ENCODE results near the gene TBC1D1.

The TBC1D1 gene

GRCh38 chr4:38184404-38184803 is 293.5 kb downstream of the TBC1D1 start:
- Histone ChIP-seq H3K9me2 (replicated peaks; ENCODE audit: control insufficient read depth, low read length) (no peaks in the 10 kb centered on the region), H4K20me1 (ENCODE audit: control insufficient read depth, insufficient read depth, low read depth, low read length) (no peaks in the 10 kb centered on the region), H3K27me3 (ENCODE audit: control insufficient read depth, low read length) (no peaks in the 10 kb centered on the region), H3K27ac (ENCODE audit: low read depth, low read length) (no peak overlapping the region), H3F3A (ENCODE audit: control insufficient read depth, insufficient read depth) (no peaks in the 10 kb centered on the region), H3K4me2 (ENCODE audit: low read length) (no peak overlapping the region), H3K4me1 (ENCODE audit: control insufficient read depth, low read length) (no peaks in the 10 kb centered on the region), H3K9me3 (ENCODE audit: control insufficient read depth, insufficient read depth, low read length) (no peaks in the 10 kb centered on the region), H3K79me2 (ENCODE audit: control insufficient read depth, low read length) (no peaks in the 10 kb centered on the region), H3K4me3 (ENCODE audit: low read length) (no peak overlapping the region), H3K36me3 (ENCODE audit: control insufficient read depth, low read length) (no peaks in the 10 kb centered on the region)
- no peak for TF ChIP-seq EZH2phosphoT487 (IDR thresholded peaks at IDR 0.05; ENCODE audit: borderline replicate concordance, low read length)
- TF ChIP-seq, protein P1, sequence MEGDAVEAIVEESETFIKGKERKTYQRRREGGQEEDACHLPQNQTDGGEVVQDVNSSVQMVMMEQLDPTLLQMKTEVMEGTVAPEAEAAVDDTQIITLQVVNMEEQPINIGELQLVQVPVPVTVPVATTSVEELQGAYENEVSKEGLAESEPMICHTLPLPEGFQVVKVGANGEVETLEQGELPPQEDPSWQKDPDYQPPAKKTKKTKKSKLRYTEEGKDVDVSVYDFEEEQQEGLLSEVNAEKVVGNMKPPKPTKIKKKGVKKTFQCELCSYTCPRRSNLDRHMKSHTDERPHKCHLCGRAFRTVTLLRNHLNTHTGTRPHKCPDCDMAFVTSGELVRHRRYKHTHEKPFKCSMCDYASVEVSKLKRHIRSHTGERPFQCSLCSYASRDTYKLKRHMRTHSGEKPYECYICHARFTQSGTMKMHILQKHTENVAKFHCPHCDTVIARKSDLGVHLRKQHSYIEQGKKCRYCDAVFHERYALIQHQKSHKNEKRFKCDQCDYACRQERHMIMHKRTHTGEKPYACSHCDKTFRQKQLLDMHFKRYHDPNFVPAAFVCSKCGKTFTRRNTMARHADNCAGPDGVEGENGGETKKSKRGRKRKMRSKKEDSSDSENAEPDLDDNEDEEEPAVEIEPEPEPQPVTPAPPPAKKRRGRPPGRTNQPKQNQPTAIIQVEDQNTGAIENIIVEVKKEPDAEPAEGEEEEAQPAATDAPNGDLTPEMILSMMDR (IDR thresholded peaks at IDR 0.05; ENCODE audit: low read depth, low read length, poor library complexity, severe bottlenecking): no peak

- H3K79me2 ChIP-seq (ENCODE audit: control insufficient read depth, low read length): no peaks in the 10 kb centered on the region
- H3K27me3 ChIP-seq (ENCODE audit: control insufficient read depth, low read length): no peaks in the 10 kb centered on the region
- no peaks in the 10 kb centered on the region for H3K36me3 ChIP-seq (ENCODE audit: control insufficient read depth, low read length)
- H3F3A ChIP-seq (ENCODE audit: control insufficient read depth, insufficient read depth): no peaks in the 10 kb centered on the region
- H3K27ac ChIP-seq (ENCODE audit: low read depth, low read length): no peak overlapping the region
- no peak for TF ChIP-seq EZH2phosphoT487 (IDR thresholded peaks at IDR 0.05; ENCODE audit: borderline replicate concordance, low read length)
- TF ChIP-seq, protein P1 (IDR thresholded peaks at IDR 0.05; ENCODE audit: low read depth, low read length, poor library complexity, severe bottlenecking): no peak
- no peaks in the 10 kb centered on the region for H4K20me1 ChIP-seq (ENCODE audit: control insufficient read depth, insufficient read depth, low read depth, low read length)
- H3K9me2 ChIP-seq (replicated peaks; ENCODE audit: control insufficient read depth, low read length): no peaks in the 10 kb centered on the region
- no peaks in the 10 kb centered on the region for H3K9me3 ChIP-seq (ENCODE audit: control insufficient read depth, insufficient read depth, low read length)
- no peak overlapping the region for H3K4me3 ChIP-seq (ENCODE audit: low read length)
- no peak overlapping the region for H3K4me2 ChIP-seq (ENCODE audit: low read length)
- H3K4me1 ChIP-seq (ENCODE audit: control insufficient read depth, low read length): no peaks in the 10 kb centered on the region
Observed at GRCh38 chr4:38185406-38186144, 294.7 kb downstream of the TBC1D1 start.

- no peaks in the 10 kb centered on the region for H3K79me2 ChIP-seq (ENCODE audit: control insufficient read depth, low read length)
- no peak overlapping the region for H3K4me3 ChIP-seq (ENCODE audit: low read length)
- H3K27me3 ChIP-seq (ENCODE audit: control insufficient read depth, low read length): peaks cover 5% of the 10 kb centered on the region
- no peaks in the 10 kb centered on the region for H3K36me3 ChIP-seq (ENCODE audit: control insufficient read depth, low read length)
- TF ChIP-seq EZH2phosphoT487 (IDR thresholded peaks at IDR 0.05; ENCODE audit: borderline replicate concordance, low read length): no peak
- TF ChIP-seq, protein P1 (IDR thresholded peaks at IDR 0.05; ENCODE audit: low read depth, low read length, poor library complexity, severe bottlenecking): no peak
- H3K27ac ChIP-seq (ENCODE audit: low read depth, low read length): no peak overlapping the region
- H3K9me2 ChIP-seq (replicated peaks; ENCODE audit: control insufficient read depth, low read length): no peaks in the 10 kb centered on the region
- no peaks in the 10 kb centered on the region for H3K9me3 ChIP-seq (ENCODE audit: control insufficient read depth, insufficient read depth, low read length)
- H3K4me2 ChIP-seq (ENCODE audit: low read length): no peak overlapping the region
- H4K20me1 ChIP-seq (ENCODE audit: control insufficient read depth, insufficient read depth, low read depth, low read length): no peaks in the 10 kb centered on the region
- H3K4me1 ChIP-seq (ENCODE audit: control insufficient read depth, low read length): no peaks in the 10 kb centered on the region
- no peaks in the 10 kb centered on the region for H3F3A ChIP-seq (ENCODE audit: control insufficient read depth, insufficient read depth)
Observed at GRCh38 chr4:38188136-38188535, 297.3 kb downstream of the TBC1D1 start.

Data from DOHH2 (cell line).